Endothelial cell of umbilical vein (primary cell): ENCODE results near the gene ADAMTSL5. TPM values are rescaled to one million over a fixed set of nuclear protein-coding genes. Genes with fewer than 3 reads are reported as not detected.

ENCODE experiments used
- BruUV-seq: library from RNA; stranded (reverse); fragments of 400-500 nt; replicated peaks from 2 replicates; lab custom pipeline; 2021; lab: Mats Ljungman, UMichigan
- CTCF ChIA-PET: fragments of 300-600, 350-600 bp; sonication (Branson Sonifier 250); formaldehyde crosslinking; loops from one replicate; lab custom pipeline; 2021; ENCODE audit warnings: antibody characterized with exemption, inconsistent platforms; lab: Charles Lee
- POLR2A ChIA-PET: fragments of 300-600, 350-600 bp; sonication (Branson Sonifier 250); formaldehyde crosslinking; loops from one replicate; lab custom pipeline; 2021; ENCODE audit warnings: antibody characterized with exemption, inconsistent platforms; lab: Charles Lee
- DNase-seq: peaks from one replicate; pipeline ENCODE4 v3.0.0-alpha.2; 2011; ENCODE audit warnings: low read depth, low spot score
- FAIRE-seq: peaks from 2 replicates; lab custom pipeline; 2011; peaks lifted over from hg19 to GRCh38; lab: Jason Lieb, UNC
- H2AFZ ChIP-seq: 2 replicates; pipeline ENCODE4 v1.6.0; 2012; ENCODE audit warnings: low read depth, low read length, control low read depth, inconsistent platforms
- H3K27ac ChIP-seq: 2 replicates; pipeline ENCODE4 v1.5.1; 2011; ENCODE audit warnings: low read depth, mild to moderate bottlenecking, control low read depth, low read length, moderate library complexity; ENCODE audit not compliant: insufficient read depth
- H3K27me3 ChIP-seq, 2 experiments: 2 replicates each; pipeline versions ENCODE4 v1.6.0 to v1.6.1; 2011; ENCODE audit warnings: low read length in 2 of 2, mixed read lengths in 1 of 2; ENCODE audit not compliant: control insufficient read depth in 2 of 2, insufficient read depth in 2 of 2
- H3K36me3 ChIP-seq, 2 experiments: 2 replicates in 1 of 2; 3 replicates in 1 of 2; pipeline ENCODE4 v1.5.1; 2011; ENCODE audit warnings: low read length in 2 of 2, mild to moderate bottlenecking in 1 of 2, moderate library complexity in 1 of 2; ENCODE audit not compliant: control insufficient read depth in 2 of 2, insufficient read depth in 2 of 2; ENCODE audit errors: extremely low read depth in 1 of 2
- H3K4me1 ChIP-seq: 3 replicates; pipeline ENCODE4 v1.5.1; 2011; ENCODE audit warnings: mild to moderate bottlenecking, low read length; ENCODE audit not compliant: control insufficient read depth, insufficient read depth; ENCODE audit errors: extremely low read depth
- H3K4me2 ChIP-seq: 2 replicates; pipeline ENCODE4 v1.6.1; 2011; ENCODE audit warnings: low read length, control low read depth, mixed read lengths; ENCODE audit not compliant: insufficient read depth
- H3K4me3 ChIP-seq, 3 experiments: fragments of 200-600 bp in 1 of 3; sonication (generic), shearing (Covaris generic) in 1 of 3; replicated peaks in 1 of 3; 2 replicates each; pipeline ENCODE4 v1.5.1; 2011 to 2016; ENCODE audit warnings: control low read depth in 3 of 3, low read length in 3 of 3, mild to moderate bottlenecking in 2 of 3, inconsistent platforms in 1 of 3, low read depth in 1 of 3, moderate library complexity in 1 of 3; ENCODE audit not compliant: insufficient read depth in 1 of 3
- H3K79me2 ChIP-seq: 2 replicates; pipeline ENCODE4 v1.6.0; 2012; ENCODE audit warnings: low read length, inconsistent platforms; ENCODE audit not compliant: control insufficient read depth, insufficient read depth
- H3K9ac ChIP-seq: replicated peaks from 2 replicates; pipeline ENCODE3; 2011; ENCODE audit warnings: low read length, control low read depth; ENCODE audit not compliant: insufficient read depth; ENCODE audit errors: extremely low read depth
- H3K9me1 ChIP-seq: replicated peaks from 3 replicates; pipeline ENCODE4 v1.6.0; 2011; ENCODE audit warnings: mild to moderate bottlenecking, low read length; ENCODE audit not compliant: control insufficient read depth, insufficient read depth; ENCODE audit errors: extremely low read depth
- H3K9me3 ChIP-seq: replicated peaks from 2 replicates; pipeline ENCODE4 v1.5.1; 2012; ENCODE audit warnings: low read length, inconsistent platforms; ENCODE audit not compliant: control insufficient read depth, insufficient read depth
- H4K20me1 ChIP-seq: replicated peaks from 2 replicates; pipeline ENCODE3; 2011; ENCODE audit warnings: mild to moderate bottlenecking, low read length; ENCODE audit not compliant: control insufficient read depth, insufficient read depth; ENCODE audit errors: extremely low read depth
- EZH2 ChIP-seq: IDR thresholded peaks from 2 replicates; pipeline ENCODE4 v1.6.1; 2012; ENCODE audit warnings: borderline replicate concordance, low read depth, mild to moderate bottlenecking, moderate library complexity, low read length, inconsistent platforms; ENCODE audit not compliant: severe bottlenecking
- FOS ChIP-seq: IDR thresholded peaks from 2 replicates; pipeline ENCODE4 v1.6.1; 2011; ENCODE audit warnings: mild to moderate bottlenecking, low read length, moderate library complexity, borderline replicate concordance; ENCODE audit not compliant: insufficient read depth
- GATA2 ChIP-seq: IDR thresholded peaks from 2 replicates; pipeline ENCODE4 v1.7.0; 2011; ENCODE audit warnings: low read depth, mild to moderate bottlenecking, moderate library complexity, mixed read lengths, low read length; ENCODE audit not compliant: insufficient read length, insufficient read depth
- JUN ChIP-seq: IDR thresholded peaks from 2 replicates; pipeline ENCODE4 v1.6.1; 2011; ENCODE audit warnings: borderline replicate concordance, low read depth; ENCODE audit not compliant: insufficient read length, insufficient read depth
- MAX ChIP-seq: IDR thresholded peaks from 2 replicates; pipeline ENCODE4 v1.6.1; 2011; ENCODE audit not compliant: insufficient read depth, insufficient read length
- MYC ChIP-seq: IDR thresholded peaks from one replicate; pipeline ENCODE4 v1.6.1; 2011; ENCODE audit warnings: mild to moderate bottlenecking, low read depth, low read length
- POLR2A ChIP-seq: IDR thresholded peaks from 2 replicates; pipeline ENCODE4 v1.6.1; 2012; ENCODE audit warnings: low read depth, mild to moderate bottlenecking, control low read depth, low read length
- POLR2AphosphoS5 ChIP-seq: IDR thresholded peaks from 2 replicates; pipeline ENCODE4 v1.6.1; 2012; ENCODE audit warnings: low read depth, mild to moderate bottlenecking, control low read depth, low read length, moderate library complexity; ENCODE audit not compliant: insufficient read depth
- dilution Hi-C: fragments of 300-500 bp; cut with MboI; formaldehyde crosslinking; loops from one replicate; pipeline ENCODE4 v1.15.0; 2019; ENCODE audit warnings: low sequenced_read_pairs; ENCODE audit not compliant: extremely low pct_ligation_motif_present
- intact Hi-C: fragments of 100-400 bp; cut with micrococcal nuclease; formaldehyde crosslinking; loops from one replicate; pipeline ENCODE4 v1.10.0; 2022
- polyA plus RNA-seq, 4 experiments: library from polyadenylated mRNA; depleted of rRNA in 3 of 4; stranded (reverse) in 3 of 4; unstranded in 1 of 4; fragments of >200 nt; gene quantifications; 2 replicates each; pipeline versions ENCODE4 v1.2.1 to v1.2.3, GENCODE V29; 2011 to 2012; ENCODE audit warnings: missing spikeins in 1 of 4
- total RNA-seq: library from RNA; stranded (reverse); gene quantifications from 2 replicates; pipeline ENCODE4 v1.2.3, GENCODE V29; 2021
- TF ChIP-seq, protein P1 (sequence below), 2 donors: IDR thresholded peaks; 1 replicate in 1 of 2; 2 replicates in 1 of 2; pipeline ENCODE4 v1.5.1; 2011; ENCODE audit warnings: low read length in 2 of 2, mild to moderate bottlenecking in 2 of 2, moderate library complexity in 2 of 2, control low read depth in 1 of 2, inconsistent platforms in 1 of 2, low read depth in 1 of 2; ENCODE audit not compliant: insufficient read depth in 1 of 2; ENCODE audit errors: extremely low read depth in 1 of 2

ADAMTSL5 gene
- total and polyA plus RNA-seq, 2 donors (not counting 3 experiments of a cell fraction or from before 2014, with no cell fraction given): 0.07 TPM; not detected in 1

GRCh38 chr19:1502433-1503088 lies 10.3 kb downstream of the ADAMTSL5 start:
- H3K9me3 ChIP-seq: no peaks in the 10 kb centered on the region
- TF ChIP-seq, protein P1, sequence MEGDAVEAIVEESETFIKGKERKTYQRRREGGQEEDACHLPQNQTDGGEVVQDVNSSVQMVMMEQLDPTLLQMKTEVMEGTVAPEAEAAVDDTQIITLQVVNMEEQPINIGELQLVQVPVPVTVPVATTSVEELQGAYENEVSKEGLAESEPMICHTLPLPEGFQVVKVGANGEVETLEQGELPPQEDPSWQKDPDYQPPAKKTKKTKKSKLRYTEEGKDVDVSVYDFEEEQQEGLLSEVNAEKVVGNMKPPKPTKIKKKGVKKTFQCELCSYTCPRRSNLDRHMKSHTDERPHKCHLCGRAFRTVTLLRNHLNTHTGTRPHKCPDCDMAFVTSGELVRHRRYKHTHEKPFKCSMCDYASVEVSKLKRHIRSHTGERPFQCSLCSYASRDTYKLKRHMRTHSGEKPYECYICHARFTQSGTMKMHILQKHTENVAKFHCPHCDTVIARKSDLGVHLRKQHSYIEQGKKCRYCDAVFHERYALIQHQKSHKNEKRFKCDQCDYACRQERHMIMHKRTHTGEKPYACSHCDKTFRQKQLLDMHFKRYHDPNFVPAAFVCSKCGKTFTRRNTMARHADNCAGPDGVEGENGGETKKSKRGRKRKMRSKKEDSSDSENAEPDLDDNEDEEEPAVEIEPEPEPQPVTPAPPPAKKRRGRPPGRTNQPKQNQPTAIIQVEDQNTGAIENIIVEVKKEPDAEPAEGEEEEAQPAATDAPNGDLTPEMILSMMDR (IDR thresholded peaks at IDR 0.05; ENCODE audit: extremely low read depth in 1 of 2, insufficient read depth in 1 of 2, low read depth in 1 of 2, low read length in 2 of 2): no peak
- TF ChIP-seq GATA2 (no peak), MYC (no peak), POLR2AphosphoS5 (no peak), MAX (no peak), EZH2 (no peak), POLR2A (no peak), FOS (no peak), JUN (no peak)
- H3K4me1 ChIP-seq: no peaks in the 10 kb centered on the region
- DNase-seq (no peak), FAIRE-seq (no peak)
- no peak overlapping the region for H3K4me3 ChIP-seq
- ChIA-PET POLR2A (no interaction called here), CTCF (interaction anchor here (1.0 to 3.0 kb wide), 8 partner anchors 9 to 170 kb away, joined by 3 to 8 read pairs (median 5); partner anchors contain the start of genes PCSK4 and REEP6)
- no peak overlapping the region for H3K27ac ChIP-seq
- no peaks in the 10 kb centered on the region for H4K20me1 ChIP-seq
- intact Hi-C loops: no loop called here
- no peak overlapping the region for H2AFZ ChIP-seq
- H3K9ac ChIP-seq: no peak overlapping the region
- no peaks in the 10 kb centered on the region for H3K36me3 ChIP-seq
- H3K79me2 ChIP-seq: no peaks in the 10 kb centered on the region
- no peaks in the 10 kb centered on the region for H3K9me1 ChIP-seq
- dilution Hi-C loops: no loop called here
- BruUV-seq: no TSS peak
- H3K4me2 ChIP-seq: no peak overlapping the region
- H3K27me3 ChIP-seq: peaks cover 4 to 5% of the 10 kb centered on the region in 2 experiments
